ENCODE results near the gene ZC3HAV1L. TPM values are rescaled to one million over a fixed set of nuclear protein-coding genes. Genes with fewer than 3 reads are reported as not detected.
"Not testable (repeated sequence)": the region's sequence is repeated elsewhere in the genome, so short reads cannot be mapped to it uniquely, and the experiment has no call there.

The ZC3HAV1L gene
- total and polyA plus RNA-seq, 2 experiments from 2014 or later = 9.8 to 10.9 TPM

DNA sequence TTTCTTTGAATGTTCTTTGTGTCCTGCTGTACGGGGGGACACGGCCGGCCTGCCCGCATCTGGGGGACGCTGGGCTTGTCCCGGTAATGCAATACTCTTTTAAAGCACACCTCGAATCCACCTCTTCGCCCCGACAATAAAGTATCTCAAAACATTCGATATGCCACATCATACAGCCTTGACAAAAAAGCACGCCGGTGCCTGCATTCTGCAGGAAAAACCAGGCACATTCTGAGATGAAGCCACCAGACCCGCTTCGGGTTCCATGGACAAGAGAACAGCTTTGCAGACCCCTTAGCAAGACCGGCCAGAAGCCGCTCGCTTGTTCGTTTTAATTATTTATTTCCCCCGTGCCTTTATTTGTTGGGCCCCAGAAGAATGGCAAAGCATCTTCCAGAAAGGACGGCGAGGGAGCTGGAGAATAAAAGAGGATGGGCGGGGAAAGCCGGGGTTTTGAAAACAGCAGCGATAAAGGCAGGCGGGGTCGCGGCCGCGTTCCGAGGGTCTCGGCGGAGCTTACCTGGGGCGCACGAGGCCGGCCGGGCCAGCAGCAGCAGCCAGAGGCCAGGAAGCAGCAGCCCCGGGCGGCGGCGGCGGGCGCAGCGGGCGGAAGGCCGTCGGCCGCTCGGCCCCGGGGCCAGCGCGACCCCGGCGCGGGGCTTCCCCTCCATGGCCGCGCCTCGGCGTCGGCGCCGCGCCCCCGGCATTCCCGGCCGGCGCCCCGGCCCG lies 55.1 kb downstream of the ZC3HAV1L start:
- Histone ChIP-seq H3K27me3 (replicated peaks; ENCODE audit: insufficient read depth) (no peaks in the 10 kb centered on the region), H3K4me3 (peak overlapping the region; percentile 96), H2AFZ (peak overlapping the region; percentile 88), H3F3A (ENCODE audit: insufficient read depth) (peaks cover 14% of the 10 kb centered on the region), H3K27ac (peak overlapping the region; percentile 41), H4K20me1 (ENCODE audit: insufficient read depth) (no peaks in the 10 kb centered on the region), H3K9me3 (ENCODE audit: low read depth) (no peaks in the 10 kb centered on the region), H3K4me2 (ENCODE audit: unreplicated experiment) (peak overlapping the region; percentile 99), H3K9ac (peak overlapping the region; percentile 81), H3K4me1 (ENCODE audit: insufficient read depth) (peaks cover 19% of the 10 kb centered on the region; the same call in 1 of the 2 replicates), H3K79me2 (ENCODE audit: insufficient read depth) (peaks cover 46% of the 10 kb centered on the region), H3K36me3 (ENCODE audit: low read depth) (peaks cover 3% of the 10 kb centered on the region; the same call in 1 of the 2 replicates), H3K9me2 (ENCODE audit: insufficient read depth) (no peaks in the 10 kb centered on the region)
- TF ChIP-seq EZH2 (IDR thresholded peaks at IDR 0.05; ENCODE audit: insufficient read depth, poor library complexity, severe bottlenecking) = no peak
- no peak for TF ChIP-seq EZH2phosphoT487 (IDR thresholded peaks at IDR 0.05; ENCODE audit: insufficient read depth, low read depth)
- 1 to 2% methylated on average over 37 to 51 of the region's 68 CpGs for WGBS, 2 experiments (ENCODE audit: low coverage in 1 of 2, low lambda C conversion rate in 2 of 2, missing lambda C conversion rate in 2 of 2)
- in situ Hi-C loops (cut with MboI) = no loop called here
- DNase-seq = peak; percentile 43

DNA sequence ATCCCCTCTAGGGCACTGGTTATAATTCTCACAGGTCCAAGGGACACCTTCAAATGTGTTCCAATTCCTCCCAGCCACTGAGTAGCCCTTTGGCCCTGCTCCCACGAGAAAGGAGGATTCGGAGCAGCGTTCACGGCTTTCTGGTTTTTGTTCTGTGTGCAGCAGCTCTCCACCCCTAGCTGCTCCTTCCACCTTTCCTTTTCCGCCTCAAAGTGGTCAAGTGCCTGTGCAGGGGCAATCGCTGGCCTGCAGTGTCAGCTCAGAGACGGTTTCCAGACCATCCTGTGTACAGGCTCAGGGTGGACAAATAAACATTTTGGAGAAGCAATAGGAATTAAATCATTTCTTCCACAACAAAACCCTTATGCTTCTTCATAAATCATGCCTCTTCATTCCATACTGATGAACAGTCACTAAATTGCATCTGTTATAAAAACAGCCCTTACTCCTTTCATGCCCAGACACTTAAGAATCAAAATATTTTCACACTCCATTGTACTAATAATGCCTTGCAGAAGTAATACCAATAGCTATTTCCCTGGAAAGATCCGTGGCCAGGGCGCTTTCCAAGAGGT lies 55.8 kb downstream of the ZC3HAV1L start:
- no peak for TF ChIP-seq EZH2phosphoT487 (IDR thresholded peaks at IDR 0.05; ENCODE audit: insufficient read depth, low read depth)
- no peak for TF ChIP-seq EZH2 (IDR thresholded peaks at IDR 0.05; ENCODE audit: insufficient read depth, poor library complexity, severe bottlenecking)
- Histone ChIP-seq H3K27ac (peak overlapping the region; percentile 41), H3K4me2 (ENCODE audit: unreplicated experiment) (peak overlapping the region; percentile 99), H3K9ac (peak overlapping the region; percentile 81), H4K20me1 (ENCODE audit: insufficient read depth) (no peaks in the 10 kb centered on the region), H3K79me2 (ENCODE audit: insufficient read depth) (peaks cover 53% of the 10 kb centered on the region), H3K27me3 (replicated peaks; ENCODE audit: insufficient read depth) (no peaks in the 10 kb centered on the region), H3K9me3 (ENCODE audit: low read depth) (no peaks in the 10 kb centered on the region), H3K36me3 (ENCODE audit: low read depth) (peaks cover 3% of the 10 kb centered on the region; the same call in 1 of the 2 replicates), H3K9me2 (ENCODE audit: insufficient read depth) (no peaks in the 10 kb centered on the region), H3K4me3 (peak overlapping the region; percentile 96), H2AFZ (peak overlapping the region; percentile 88), H3F3A (ENCODE audit: insufficient read depth) (peaks cover 11% of the 10 kb centered on the region), H3K4me1 (ENCODE audit: insufficient read depth) (peaks cover 19% of the 10 kb centered on the region; the same call in 1 of the 2 replicates)
- in situ Hi-C loops (cut with MboI) = no loop called here
- 29 to 35% methylated on average over 9 of the region's 9 CpGs for WGBS, 2 experiments (ENCODE audit: low coverage in 1 of 2, low lambda C conversion rate in 2 of 2, missing lambda C conversion rate in 2 of 2)
- DNase-seq = peak; percentile 40

DNA sequence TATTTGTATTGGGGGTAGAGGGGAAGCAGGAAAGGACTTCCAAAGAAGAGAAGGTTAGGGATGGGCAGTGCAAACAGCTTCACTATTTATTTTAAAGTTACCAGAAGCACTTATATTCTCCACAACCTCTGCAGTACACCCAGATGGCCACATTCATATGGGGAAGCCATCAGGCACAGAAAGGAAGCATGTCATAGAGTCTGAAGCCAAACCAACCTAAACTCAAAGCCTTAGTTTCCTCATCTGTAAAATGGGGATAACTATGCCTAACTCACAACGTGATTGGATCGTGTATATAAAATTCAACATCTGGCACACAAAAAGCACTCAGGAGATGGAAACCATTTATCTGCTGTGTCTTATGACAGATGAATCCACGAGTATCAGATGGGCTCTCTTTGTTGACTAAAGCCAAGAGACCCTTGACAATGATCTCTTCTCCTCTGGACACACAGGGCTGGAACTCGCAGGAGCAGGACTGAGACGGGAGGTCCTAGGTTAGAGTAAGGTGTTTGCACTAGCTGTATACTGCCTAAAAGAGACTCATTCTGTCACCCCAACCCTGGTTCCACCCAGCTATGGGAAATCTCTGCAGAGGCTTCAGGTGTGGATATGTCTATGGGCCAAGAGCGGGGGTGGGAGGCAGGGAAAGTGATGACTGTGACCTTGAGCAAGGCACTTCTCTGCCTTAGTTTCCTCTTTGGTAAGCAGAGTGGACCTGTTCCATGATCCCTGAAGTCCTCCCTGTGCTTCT lies 56.4 kb downstream of the ZC3HAV1L start:
- TF ChIP-seq EZH2 (IDR thresholded peaks at IDR 0.05; ENCODE audit: insufficient read depth, poor library complexity, severe bottlenecking) (no peak), EZH2phosphoT487 (IDR thresholded peaks at IDR 0.05; ENCODE audit: insufficient read depth, low read depth) (no peak)
- H3K9me2 ChIP-seq (ENCODE audit: insufficient read depth) = no peaks in the 10 kb centered on the region
- no peaks in the 10 kb centered on the region for H4K20me1 ChIP-seq (ENCODE audit: insufficient read depth)
- H3K9ac ChIP-seq = no peak overlapping the region
- H3K36me3 ChIP-seq (ENCODE audit: low read depth) = peaks cover 3% of the 10 kb centered on the region; the same call in 1 of the 2 replicates
- H3K27me3 ChIP-seq (replicated peaks; ENCODE audit: insufficient read depth) = no peaks in the 10 kb centered on the region
- peak; percentile 61 for DNase-seq
- peaks cover 11% of the 10 kb centered on the region for H3F3A ChIP-seq (ENCODE audit: insufficient read depth)
- H3K4me1 ChIP-seq (ENCODE audit: insufficient read depth) = peaks cover 19% of the 10 kb centered on the region; the same call in 1 of the 2 replicates
- 95 to 97% methylated on average over 6 of the region's 6 CpGs for WGBS, 2 experiments (ENCODE audit: low coverage in 1 of 2, low lambda C conversion rate in 2 of 2, missing lambda C conversion rate in 2 of 2)
- H3K27ac ChIP-seq = no peak overlapping the region
- peak overlapping the region; percentile 99 for H3K4me2 ChIP-seq (ENCODE audit: unreplicated experiment)
- in situ Hi-C loops (cut with MboI) = no loop called here
- no peaks in the 10 kb centered on the region for H3K9me3 ChIP-seq (ENCODE audit: low read depth)
- H2AFZ ChIP-seq = no peak overlapping the region
- H3K4me3 ChIP-seq = peak overlapping the region; percentile 96; the same call in 1 of the 2 replicates
- H3K79me2 ChIP-seq (ENCODE audit: insufficient read depth) = peaks cover 59% of the 10 kb centered on the region

DNA sequence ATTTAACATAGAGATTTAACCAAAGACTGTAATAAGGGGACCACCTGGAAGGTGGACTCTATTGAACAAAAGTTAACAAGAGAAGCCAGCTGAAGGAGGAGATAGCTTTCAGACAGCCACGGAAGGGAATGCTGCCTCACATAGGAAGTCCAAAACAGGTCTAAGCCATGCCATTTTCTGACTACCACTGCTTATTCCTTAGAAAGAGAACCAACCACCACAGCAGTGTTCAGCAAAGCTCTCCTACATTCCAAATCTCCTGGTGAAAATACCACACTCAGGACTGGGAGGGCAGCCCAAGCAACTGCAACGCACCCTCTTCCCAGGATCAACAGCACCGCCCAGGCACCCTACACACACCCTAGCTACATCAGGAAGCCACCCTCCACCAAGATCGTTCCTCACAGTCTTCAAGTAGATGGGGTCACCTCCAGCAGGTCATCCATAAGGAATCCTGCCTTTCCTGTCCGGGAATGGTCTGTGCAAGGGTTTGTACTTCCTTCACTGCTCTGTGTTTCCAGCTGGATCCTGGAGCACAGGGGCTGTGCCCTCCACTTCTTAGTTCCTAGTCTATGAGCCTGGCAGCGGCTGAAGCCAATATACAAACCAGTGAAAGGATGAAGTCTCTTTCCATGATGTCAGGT lies 57.2 kb downstream of the ZC3HAV1L start:
- DNase-seq = no peak

DNA sequence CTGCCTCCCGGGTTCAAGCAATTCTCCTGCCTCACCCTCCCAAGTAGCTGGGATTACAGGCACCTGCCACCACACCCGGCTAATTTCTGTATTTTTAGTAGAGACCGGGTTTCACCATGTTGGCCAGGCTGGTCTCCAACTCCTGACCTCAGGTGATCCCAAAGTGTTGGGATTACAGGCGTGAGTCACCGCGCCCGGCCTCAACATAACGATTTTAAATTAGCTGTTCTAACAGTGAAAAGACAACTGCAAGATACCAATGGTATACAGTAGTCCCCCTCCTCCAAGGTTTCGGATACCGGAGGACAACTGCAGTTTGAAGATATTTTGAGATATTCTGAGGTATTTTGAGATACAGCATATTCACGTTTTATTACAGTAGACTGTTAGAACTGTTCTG lies 59.7 kb downstream of the ZC3HAV1L start:
- not testable (repeated sequence) for H4K20me1 ChIP-seq (ENCODE audit: insufficient read depth)
- H3K79me2 ChIP-seq (ENCODE audit: insufficient read depth) = peaks cover 91% of the 10 kb centered on the region

More for the DNA sequence above, 57.2 kb downstream of the ZC3HAV1L start:
- TF ChIP-seq EZH2 (IDR thresholded peaks at IDR 0.05; ENCODE audit: insufficient read depth, poor library complexity, severe bottlenecking) = no peak
- TF ChIP-seq EZH2phosphoT487 (IDR thresholded peaks at IDR 0.05; ENCODE audit: insufficient read depth, low read depth) = no peak
- Histone ChIP-seq H3K4me1 (ENCODE audit: insufficient read depth) (peaks cover 19% of the 10 kb centered on the region; the same call in 1 of the 2 replicates), H3K79me2 (ENCODE audit: insufficient read depth) (peaks cover 67% of the 10 kb centered on the region), H3K4me3 (no peak overlapping the region), H3F3A (ENCODE audit: insufficient read depth) (peaks cover 11% of the 10 kb centered on the region), H4K20me1 (ENCODE audit: insufficient read depth) (no peaks in the 10 kb centered on the region), H3K4me2 (ENCODE audit: unreplicated experiment) (no peak overlapping the region), H3K36me3 (ENCODE audit: low read depth) (peaks cover 3% of the 10 kb centered on the region; the same call in 1 of the 2 replicates), H3K9me3 (ENCODE audit: low read depth) (no peaks in the 10 kb centered on the region), H3K27ac (no peak overlapping the region), H3K27me3 (replicated peaks; ENCODE audit: insufficient read depth) (no peaks in the 10 kb centered on the region), H2AFZ (no peak overlapping the region), H3K9me2 (ENCODE audit: insufficient read depth) (no peaks in the 10 kb centered on the region), H3K9ac (no peak overlapping the region)
- in situ Hi-C loops (cut with MboI) = no loop called here
- WGBS, 2 experiments (ENCODE audit: low coverage in 1 of 2, low lambda C conversion rate in 2 of 2, missing lambda C conversion rate in 2 of 2) = 87 to 88% methylated on average over 6 of the region's 6 CpGs

More for the DNA sequence above, 59.7 kb downstream of the ZC3HAV1L start:
- H3K9ac ChIP-seq; DNase-seq; H3K9me3 ChIP-seq (ENCODE audit: low read depth); H3K4me2 ChIP-seq (ENCODE audit: unreplicated experiment); H3K27ac ChIP-seq; H2AFZ ChIP-seq; H3K27me3 ChIP-seq (replicated peaks; ENCODE audit: insufficient read depth); in situ Hi-C loops (cut with MboI); H3K4me3 ChIP-seq; H3K9me2 ChIP-seq (ENCODE audit: insufficient read depth); H3K36me3 ChIP-seq (ENCODE audit: low read depth): not testable (repeated sequence)
- peaks cover 11% of the 10 kb centered on the region; the same call in 1 of the 2 replicates for H3K4me1 ChIP-seq (ENCODE audit: insufficient read depth)
- WGBS, 2 experiments (ENCODE audit: low coverage in 1 of 2, low lambda C conversion rate in 2 of 2, missing lambda C conversion rate in 2 of 2) = 91 to 94% methylated on average over 11 of the region's 11 CpGs
- peaks cover 11% of the 10 kb centered on the region for H3F3A ChIP-seq (ENCODE audit: insufficient read depth)
